ENCODE measurements around the gene ST6GALNAC4.

The ST6GALNAC4 gene, protein sequence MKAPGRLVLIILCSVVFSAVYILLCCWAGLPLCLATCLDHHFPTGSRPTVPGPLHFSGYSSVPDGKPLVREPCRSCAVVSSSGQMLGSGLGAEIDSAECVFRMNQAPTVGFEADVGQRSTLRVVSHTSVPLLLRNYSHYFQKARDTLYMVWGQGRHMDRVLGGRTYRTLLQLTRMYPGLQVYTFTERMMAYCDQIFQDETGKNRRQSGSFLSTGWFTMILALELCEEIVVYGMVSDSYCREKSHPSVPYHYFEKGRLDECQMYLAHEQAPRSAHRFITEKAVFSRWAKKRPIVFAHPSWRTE

DNA sequence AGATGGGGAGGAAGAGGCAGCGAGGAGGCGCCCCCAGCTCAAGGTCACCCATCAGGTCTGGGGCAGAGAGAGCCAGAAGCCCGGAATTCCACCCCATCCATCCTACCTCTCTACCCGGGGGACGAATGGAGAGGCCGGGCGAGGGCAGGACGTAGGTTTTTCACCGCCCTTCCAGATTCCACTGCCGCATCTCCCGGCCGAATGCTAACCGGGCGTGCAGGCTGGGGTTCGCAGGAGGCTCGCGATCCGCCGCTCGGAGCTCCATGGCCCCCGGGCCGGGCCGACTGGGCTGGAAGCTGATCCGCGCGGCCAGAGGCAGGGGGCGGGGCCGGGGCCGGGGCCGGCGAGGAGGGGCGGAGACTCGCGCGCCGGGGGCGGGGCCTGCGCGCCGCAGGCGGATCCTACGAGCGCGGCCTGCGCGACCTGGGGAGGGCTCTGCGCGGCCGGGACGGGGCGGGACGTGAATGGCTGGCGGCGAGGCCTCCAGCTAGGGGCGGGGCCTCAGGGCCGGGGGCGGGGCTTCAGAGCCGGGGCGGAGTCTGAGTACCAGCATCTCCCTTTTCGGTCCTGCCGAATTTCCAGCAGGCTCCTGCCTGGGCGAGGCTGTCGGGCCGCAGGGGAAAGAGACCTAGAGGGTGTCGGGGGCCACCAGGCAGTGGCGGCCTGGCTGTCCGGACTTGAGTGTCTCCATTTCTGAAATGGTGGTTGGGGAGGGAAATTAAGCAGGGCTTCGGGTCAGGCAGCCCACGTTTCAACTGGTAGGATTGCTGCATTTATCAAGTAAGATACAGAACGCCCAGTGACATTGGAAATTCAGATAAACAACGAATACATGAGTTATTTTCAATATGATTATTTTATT, at the start of gene ST6GALNAC4:
Gene ST6GALNAC4, minus strand, starts transcription at position 322 of the 862 bp plus-strand sequence. CDS start 622 bp downstream, outside the sequence.
- DNase-seq (ENCODE audit: low spot score) = peak; percentile 94

DNA sequence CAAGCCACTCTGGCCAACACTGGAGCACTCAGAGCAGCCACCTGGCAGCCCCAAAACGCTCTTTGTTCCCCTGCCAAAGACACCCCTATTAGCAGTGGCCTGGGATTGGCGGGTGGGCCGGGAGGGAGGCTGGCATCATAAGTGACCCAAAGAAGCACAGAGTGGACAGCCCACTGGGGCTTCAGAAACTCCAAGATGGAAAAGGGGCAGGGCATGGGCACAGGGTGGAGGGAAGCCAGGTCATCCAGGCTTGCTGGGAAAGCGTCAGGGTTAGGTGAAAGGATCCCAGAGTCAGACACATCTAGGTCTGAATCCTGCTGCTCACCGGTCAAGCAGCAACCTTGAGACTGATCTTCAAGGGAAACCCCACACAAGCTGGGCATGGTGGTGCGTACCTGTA, 49.1 kb upstream of the ST6GALNAC4 start:
- no peak for DNase-seq (ENCODE audit: low spot score)

DNA sequence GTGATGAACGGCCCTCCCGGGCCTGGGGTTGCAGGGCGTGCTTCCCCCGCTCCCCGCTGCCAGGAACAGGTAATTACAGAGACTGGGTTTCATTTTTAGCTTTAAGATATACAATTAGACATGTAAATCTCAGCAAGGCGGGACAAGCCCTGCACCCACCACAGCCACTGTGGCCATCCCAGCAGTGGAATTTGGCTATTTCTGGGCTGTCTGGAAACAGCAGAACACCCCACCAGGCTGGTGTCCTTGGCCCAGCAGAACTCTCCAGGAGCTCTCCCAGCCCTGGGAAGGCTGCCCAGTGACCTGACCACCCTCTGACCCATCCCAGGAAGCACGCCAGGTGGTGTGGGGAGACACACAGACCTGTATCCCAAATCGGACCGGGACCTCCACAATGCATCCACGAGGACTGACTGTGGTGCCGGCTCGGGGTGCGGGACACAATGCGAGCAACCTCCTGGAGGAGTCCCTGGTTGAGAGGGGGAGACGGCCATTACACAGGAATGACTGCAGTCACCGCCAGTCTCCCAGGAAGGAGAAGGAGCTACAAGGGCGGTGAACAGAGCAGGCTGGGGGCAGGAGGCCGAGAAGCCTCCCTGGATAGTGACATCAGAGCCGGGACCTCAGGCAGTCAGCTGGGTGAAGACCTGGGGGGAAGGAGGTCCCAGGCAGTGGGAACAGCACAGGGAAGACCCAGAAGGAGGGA, 46.7 kb upstream of the ST6GALNAC4 start:
- no peak for DNase-seq (ENCODE audit: low spot score)

DNA sequence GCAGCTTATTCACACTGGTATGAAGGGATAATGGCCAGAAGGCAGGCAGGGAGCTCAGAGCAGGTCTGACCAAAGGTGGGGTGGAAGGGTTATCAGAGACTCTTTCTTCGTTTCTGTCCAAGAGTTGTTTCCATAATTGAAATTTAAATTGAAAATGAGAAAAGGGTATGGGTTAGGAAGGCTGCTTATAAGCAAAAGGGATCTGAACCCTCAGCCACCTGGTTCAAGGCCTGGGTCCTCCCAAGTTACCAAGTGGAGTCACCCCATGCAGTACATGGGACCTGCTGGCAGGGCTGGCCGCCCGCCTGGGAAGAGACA, 46.2 kb upstream of the ST6GALNAC4 start:
- DNase-seq (ENCODE audit: low spot score) = no peak

GRCh38 chr9:127962278-127962677, 45.4 kb upstream of the ST6GALNAC4 start:
- no peak for DNase-seq (ENCODE audit: low spot score)

GRCh38 chr9:127961613-127962155, 44.8 kb upstream of the ST6GALNAC4 start:
- DNase-seq (ENCODE audit: low spot score) = no peak

DNA sequence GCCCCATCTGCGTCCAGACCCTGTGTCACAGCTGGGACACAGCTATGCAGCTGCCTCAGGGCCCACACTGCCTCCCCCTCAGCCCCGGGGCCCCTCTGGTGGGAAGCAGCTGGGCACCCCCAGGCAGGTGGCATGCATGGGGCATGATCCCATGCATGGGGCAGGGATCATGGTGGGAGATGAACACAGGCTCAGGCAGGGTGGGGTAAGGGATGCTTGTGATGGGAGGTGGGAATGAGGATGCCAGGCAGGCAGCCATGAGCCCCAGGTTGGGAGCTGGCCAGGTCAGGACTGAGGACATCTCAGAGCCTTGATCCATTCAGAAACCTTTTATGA, 44.3 kb upstream of the ST6GALNAC4 start:
- no peak for DNase-seq (ENCODE audit: low spot score)

DNA sequence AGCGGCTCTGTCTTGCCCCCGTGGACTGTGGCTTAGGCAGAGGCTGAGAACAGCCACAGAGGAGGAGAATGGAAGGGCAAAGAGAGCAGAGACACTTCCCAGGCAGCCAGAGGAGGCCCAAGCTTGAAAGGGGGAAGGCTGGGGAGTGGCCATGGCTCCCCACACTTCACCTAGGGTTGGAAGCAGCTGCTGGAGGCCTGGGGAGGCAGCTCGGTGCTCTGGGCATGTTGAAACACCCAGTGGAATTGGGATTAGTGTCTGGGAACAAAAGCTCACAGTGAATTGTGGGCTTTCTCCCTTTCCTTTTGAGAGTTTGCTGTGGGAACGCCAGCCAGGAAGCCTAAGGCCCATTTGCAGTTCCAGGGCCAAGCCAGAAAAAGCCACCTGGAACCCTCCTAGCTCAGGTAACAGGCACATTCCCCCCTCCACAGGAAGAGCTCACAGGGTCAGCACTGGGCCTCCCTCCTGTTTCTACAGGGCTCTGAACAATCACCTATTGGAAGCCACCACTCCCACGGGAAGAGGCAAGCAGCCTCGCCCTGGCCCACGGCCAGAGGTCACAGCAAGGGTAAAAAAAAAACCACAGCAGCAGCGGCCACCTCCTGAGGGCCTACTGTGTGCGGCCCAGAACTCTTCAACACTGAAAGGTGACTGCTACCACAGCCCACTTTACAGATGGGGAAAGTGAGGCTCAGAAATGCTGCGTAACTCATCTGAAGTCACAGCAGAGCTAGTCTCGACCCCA, 43.7 kb upstream of the ST6GALNAC4 start:
- no peak for DNase-seq (ENCODE audit: low spot score)

GRCh38 chr9:127959841-127960409, 43.1 kb upstream of the ST6GALNAC4 start:
- no peak for DNase-seq (ENCODE audit: low spot score)

DNA sequence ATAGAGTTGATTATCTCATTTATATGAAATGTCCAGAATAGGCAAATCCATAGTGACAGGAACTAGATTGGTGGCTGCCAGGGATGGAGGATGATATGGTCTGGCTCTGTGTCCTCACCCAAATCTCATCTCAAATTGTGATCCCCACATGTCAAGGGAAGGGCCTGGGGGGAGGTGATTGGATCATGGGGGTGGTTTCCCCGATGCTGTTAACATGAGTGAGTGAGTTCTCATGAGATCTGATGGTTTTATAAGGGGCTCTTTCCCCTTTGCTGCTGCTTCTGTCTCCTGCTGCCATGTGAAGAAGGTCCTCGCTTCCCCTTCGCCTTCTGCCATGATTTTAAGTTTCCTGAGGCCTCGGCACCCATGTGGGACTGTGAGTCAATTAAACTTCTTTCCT, 42.6 kb upstream of the ST6GALNAC4 start:
- no peak for DNase-seq (ENCODE audit: low spot score)

- no peak for DNase-seq (ENCODE audit: low spot score)
These were observed 41.9 kb upstream of the ST6GALNAC4 start for GRCh38 chr9:127958728-127959127.

GRCh38 chr9:127955294-127956015, 38.6 kb upstream of the ST6GALNAC4 start:
- DNase-seq (ENCODE audit: low spot score) = peak; percentile 85

DNA sequence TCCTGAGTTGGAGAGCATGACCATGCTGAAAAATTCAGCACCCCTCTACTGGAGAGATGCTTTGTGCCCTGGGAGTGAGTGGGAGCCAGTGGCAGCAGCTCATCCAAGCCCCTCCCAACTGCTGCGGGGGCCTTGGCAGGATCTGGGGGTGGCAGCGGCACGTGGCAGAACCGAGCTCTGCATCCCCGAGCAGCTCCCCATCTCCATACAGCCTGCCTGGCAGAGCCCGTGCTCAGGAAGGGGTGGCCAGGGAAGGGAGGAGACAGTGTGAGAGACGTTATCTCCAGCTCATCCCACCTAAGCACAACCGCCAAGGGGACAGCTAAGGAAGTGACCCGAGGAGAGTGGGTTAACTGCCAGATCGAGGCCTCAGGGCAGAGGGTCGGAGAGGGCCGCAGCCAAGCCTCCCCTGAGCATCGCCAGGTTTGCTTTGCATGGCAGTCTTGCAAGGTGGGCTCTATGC, 38.0 kb upstream of the ST6GALNAC4 start:
- DNase-seq (ENCODE audit: low spot score) = peak; percentile 88

DNA sequence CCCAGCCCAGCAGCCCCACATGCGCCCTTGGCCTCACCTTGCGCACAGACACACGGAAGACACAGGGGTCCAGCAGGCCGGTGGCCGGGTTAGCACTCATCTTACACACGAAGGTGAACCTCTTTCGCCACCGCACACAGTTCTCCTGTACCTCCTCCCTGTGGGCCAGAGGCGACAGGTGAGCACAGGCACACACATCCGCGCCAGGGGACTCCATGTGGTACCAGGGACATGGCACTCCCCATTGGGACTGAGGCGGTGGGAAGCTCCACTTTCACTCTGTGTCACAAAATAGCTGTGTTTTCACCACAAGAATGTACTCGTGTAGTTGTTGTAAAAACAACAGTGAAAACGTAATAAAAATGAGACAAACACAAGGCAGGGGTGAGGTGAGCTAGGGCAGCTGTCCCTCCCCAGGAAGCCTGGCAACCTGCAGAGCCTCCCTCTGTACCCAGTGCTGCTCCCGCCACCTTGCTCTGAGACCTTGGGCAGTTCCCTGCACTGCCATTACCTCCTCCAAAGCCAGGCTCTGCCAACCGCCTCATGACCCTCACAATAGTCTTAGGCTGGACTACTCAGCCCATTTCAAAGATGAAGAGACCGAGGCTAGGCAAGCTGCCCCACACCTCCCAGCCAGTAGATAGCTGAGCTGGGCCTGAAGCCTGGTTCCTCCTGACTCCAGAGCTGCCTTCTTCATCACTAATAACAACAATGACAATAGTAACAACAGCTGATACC, 37.1 kb upstream of the ST6GALNAC4 start:
- no peak for DNase-seq (ENCODE audit: low spot score)

- no peak for DNase-seq (ENCODE audit: low spot score)
These were observed 36.3 kb upstream of the ST6GALNAC4 start for GRCh38 chr9:127953154-127953553.

GRCh38 chr9:127950513-127951289, 33.9 kb upstream of the ST6GALNAC4 start:
- DNase-seq (ENCODE audit: low spot score) = peak; percentile 98

- peak; percentile 82 for DNase-seq (ENCODE audit: low spot score)
These were observed 33.1 kb upstream of the ST6GALNAC4 start for GRCh38 chr9:127949827-127950512.

GRCh38 chr9:127947841-127948710, 31.2 kb upstream of the ST6GALNAC4 start:
- DNase-seq (ENCODE audit: low spot score) = no peak

Data from putamen (tissue), 1 donor.